PC-3 (cell line): Measurements from ENCODE around the gene AP4B1. TPM values are rescaled to one million over a fixed set of nuclear protein-coding genes. Genes with fewer than 3 reads are reported as not detected.
A peak's percentile ranks its signal among the peaks of the same experiment; 100 is the strongest.

ENCODE experiments used
- ATAC-seq: fragments of 200-7000 bp; cut with Tn5 transposase; 2 replicates; pipeline ENCODE4 v1.9.1; 2020; ENCODE audit warnings: mild to moderate bottlenecking, moderate library complexity
- BruUV-seq: library from RNA; stranded (reverse); fragments of 400-500 nt; replicated peaks from 2 replicates; lab custom pipeline; 2021; lab: Mats Ljungman, UMichigan
- CTCF ChIA-PET: fragments of 300-600 bp; sonication (Branson Sonifier 250); formaldehyde crosslinking; loops from one replicate; lab custom pipeline; 2022; ENCODE audit warnings: antibody characterized with exemption; lab: Charles Lee
- POLR2A ChIA-PET: fragments of 300-600 bp; sonication (Branson Sonifier 250); formaldehyde crosslinking; loops from one replicate; lab custom pipeline; 2022; ENCODE audit warnings: antibody characterized with exemption; ENCODE audit not compliant: unreplicated experiment; lab: Charles Lee
- DNase-seq: peaks from one replicate; pipeline ENCODE4 v3.0.0-alpha.2; 2015
- H2AFZ ChIP-seq: fragments of 300-600 bp; sonication (generic); 2 replicates; pipeline ENCODE4 v1.6.0; 2016; ENCODE audit warnings: antibody characterized with exemption, low read length
- H3F3A ChIP-seq: fragments of 300-600 bp; sonication (generic); one replicate; pipeline ENCODE4 v1.6.0; 2017; ENCODE audit warnings: antibody characterized with exemption, low read length, control low read depth, mild to moderate bottlenecking; ENCODE audit not compliant: unreplicated experiment
- H3K27ac ChIP-seq: fragments of 300-600 bp; sonication (generic); 2 replicates; pipeline ENCODE4 v1.5.1; 2016; ENCODE audit warnings: mild to moderate bottlenecking, low read length
- H3K27me3 ChIP-seq: fragments of 300-600 bp; sonication (generic); 2 replicates; pipeline ENCODE4 v1.6.1; 2016; ENCODE audit warnings: low read length, mixed read lengths
- H3K36me3 ChIP-seq: fragments of 300-600 bp; sonication (generic); 2 replicates; pipeline ENCODE4 v1.6.1; 2016; ENCODE audit warnings: low read depth, mixed run types, low read length, mixed read lengths
- H3K4me1 ChIP-seq: fragments of 300-600 bp; sonication (generic); 2 replicates; pipeline ENCODE4 v1.5.1; 2016; ENCODE audit warnings: low read length; ENCODE audit not compliant: insufficient read depth
- H3K4me2 ChIP-seq: fragments of 300-600 bp; sonication (generic); 2 replicates; pipeline ENCODE4 v1.6.0; 2016; ENCODE audit warnings: low read length
- H3K4me3 ChIP-seq: fragments of 300-600 bp; sonication (generic); 2 replicates; pipeline ENCODE4 v1.5.1; 2016; ENCODE audit warnings: mild to moderate bottlenecking, low read length, mixed read lengths
- H3K79me2 ChIP-seq: fragments of 300-600 bp; sonication (generic); 2 replicates; pipeline ENCODE4 v1.6.1; 2017; ENCODE audit warnings: low read length, mixed read lengths
- H3K9ac ChIP-seq: fragments of 300-600 bp; sonication (generic); 2 replicates; pipeline ENCODE4 v1.6.0; 2016; ENCODE audit warnings: mild to moderate bottlenecking, low read length
- H3K9me2 ChIP-seq: fragments of 300-600 bp; sonication (generic); replicated peaks from 2 replicates; pipeline ENCODE4 v1.6.1; 2016; ENCODE audit warnings: mixed run types, low read length, mixed read lengths
- H3K9me3 ChIP-seq: fragments of 300-600 bp; sonication (generic); 2 replicates; pipeline ENCODE4 v1.6.1; 2016; ENCODE audit warnings: low read length, mixed read lengths
- H4K20me1 ChIP-seq: fragments of 300-600 bp; sonication (generic); 2 replicates; pipeline ENCODE4 v1.6.1; 2016; ENCODE audit warnings: low read length, mixed read lengths
- EZH2 ChIP-seq: fragments of 300-600 bp; sonication (generic); IDR thresholded peaks from one replicate; pipeline ENCODE4 v1.6.1; 2017; ENCODE audit warnings: antibody characterized with exemption, mild to moderate bottlenecking, low read length; ENCODE audit not compliant: unreplicated experiment
- EZH2phosphoT487 ChIP-seq: fragments of 300-600 bp; sonication (generic); IDR thresholded peaks from 2 replicates; pipeline ENCODE4 v1.6.1; 2018; ENCODE audit warnings: mild to moderate bottlenecking, antibody characterized with exemption, low read length, borderline replicate concordance
- intact Hi-C: fragments of 100-400 bp; cut with micrococcal nuclease; formaldehyde crosslinking; loops from 2 replicates; pipeline ENCODE4 v1.9.0; 2023
- total RNA-seq: library from RNA; depleted of rRNA; stranded (reverse); fragments of >200 nt; gene quantifications from 2 replicates; pipeline ENCODE4 v1.2.3, GENCODE V29; 2014
- TF ChIP-seq, protein P1 (sequence below): fragments of 300-600 bp; sonication (generic); conservative IDR thresholded peaks from 2 replicates; pipeline ENCODE4 v1.5.1; 2017; ENCODE audit warnings: antibody characterized with exemption, low read depth, mild to moderate bottlenecking, low read length

The AP4B1 gene
- total RNA-seq, 1 experiment from 2014 or later: 15.5 TPM

- POLR2A ChIA-PET: no interaction called here
- no peak for ATAC-seq
Observed at GRCh38 chr1:113912594-113913311, 8.2 kb upstream of the AP4B1 start.

GRCh38 chr1:113905435-113905861 lies 849 bp upstream of the AP4B1 start:
- ATAC-seq (0 out of 2 replicates have a peak, but pooled peaks have one; percentile 1), DNase-seq (peak; percentile 25)
- peak overlapping the region; percentile 97 for H2AFZ ChIP-seq
- H3F3A ChIP-seq: no peaks in the 10 kb centered on the region
- H3K9ac ChIP-seq: peak overlapping the region; percentile 97
- CTCF ChIA-PET: interaction anchor here (0.6 to 1.5 kb wide), 2 partner anchors 23 to 75 kb away, joined by 3 read pairs; no protein-coding TSS in a partner anchor
- H3K4me1 ChIP-seq: peaks cover 18% of the 10 kb centered on the region
- peak overlapping the region; percentile 95 for H3K4me2 ChIP-seq
- POLR2A ChIA-PET: no interaction called here
- peaks cover 53% of the 10 kb centered on the region for H3K79me2 ChIP-seq
- H3K27ac ChIP-seq: peak overlapping the region; percentile 66
- TF ChIP-seq, protein P1, sequence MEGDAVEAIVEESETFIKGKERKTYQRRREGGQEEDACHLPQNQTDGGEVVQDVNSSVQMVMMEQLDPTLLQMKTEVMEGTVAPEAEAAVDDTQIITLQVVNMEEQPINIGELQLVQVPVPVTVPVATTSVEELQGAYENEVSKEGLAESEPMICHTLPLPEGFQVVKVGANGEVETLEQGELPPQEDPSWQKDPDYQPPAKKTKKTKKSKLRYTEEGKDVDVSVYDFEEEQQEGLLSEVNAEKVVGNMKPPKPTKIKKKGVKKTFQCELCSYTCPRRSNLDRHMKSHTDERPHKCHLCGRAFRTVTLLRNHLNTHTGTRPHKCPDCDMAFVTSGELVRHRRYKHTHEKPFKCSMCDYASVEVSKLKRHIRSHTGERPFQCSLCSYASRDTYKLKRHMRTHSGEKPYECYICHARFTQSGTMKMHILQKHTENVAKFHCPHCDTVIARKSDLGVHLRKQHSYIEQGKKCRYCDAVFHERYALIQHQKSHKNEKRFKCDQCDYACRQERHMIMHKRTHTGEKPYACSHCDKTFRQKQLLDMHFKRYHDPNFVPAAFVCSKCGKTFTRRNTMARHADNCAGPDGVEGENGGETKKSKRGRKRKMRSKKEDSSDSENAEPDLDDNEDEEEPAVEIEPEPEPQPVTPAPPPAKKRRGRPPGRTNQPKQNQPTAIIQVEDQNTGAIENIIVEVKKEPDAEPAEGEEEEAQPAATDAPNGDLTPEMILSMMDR: no peak
- TF ChIP-seq EZH2: no peak
- TF ChIP-seq EZH2phosphoT487: no peak
- H3K9me2 ChIP-seq: no peaks in the 10 kb centered on the region
- no peaks in the 10 kb centered on the region for H3K9me3 ChIP-seq
- no peaks in the 10 kb centered on the region for H4K20me1 ChIP-seq
- H3K4me3 ChIP-seq: peak overlapping the region; percentile 97
- intact Hi-C loops: loop anchor here (1.0 kb wide), 2 partner anchors 24 to 93 kb away; partner anchors contain the start of genes HIPK1 and RSBN1
- BruUV-seq: TSS peak; percentile 74
- peaks cover 4% of the 10 kb centered on the region; the same call in 1 of the 2 replicates for H3K36me3 ChIP-seq
- H3K27me3 ChIP-seq: no peaks in the 10 kb centered on the region

More at GRCh38 chr1:113912594-113913311, 8.2 kb upstream of the AP4B1 start:
- no peak overlapping the region for H3K4me3 ChIP-seq
- peaks cover 12% of the 10 kb centered on the region; the same call in 1 of the 2 replicates for H3K4me1 ChIP-seq
- no peaks in the 10 kb centered on the region for H3F3A ChIP-seq
- H3K9ac ChIP-seq: no peak overlapping the region
- H3K79me2 ChIP-seq: peaks cover 6% of the 10 kb centered on the region; the same call in 1 of the 2 replicates
- H3K36me3 ChIP-seq: peaks cover 21% of the 10 kb centered on the region; the same call in 1 of the 2 replicates
- no peaks in the 10 kb centered on the region for H3K27me3 ChIP-seq
- H4K20me1 ChIP-seq: no peaks in the 10 kb centered on the region
- no TSS peak for BruUV-seq
- no peak overlapping the region for H3K27ac ChIP-seq
- CTCF ChIA-PET: no interaction called here
- DNase-seq: peak; percentile 7
- H3K9me2 ChIP-seq: no peaks in the 10 kb centered on the region
- TF ChIP-seq, protein P1: no peak
- TF ChIP-seq EZH2 (no peak), EZH2phosphoT487 (no peak)
- H3K9me3 ChIP-seq: no peaks in the 10 kb centered on the region
- H2AFZ ChIP-seq: no peak overlapping the region
- intact Hi-C loops: no loop called here
- no peak overlapping the region for H3K4me2 ChIP-seq
